Right ventricle myocardium inferior (tissue), 1 donor: Measurements from ENCODE around the gene TCERG1L. TPM values are rescaled to one million over a fixed set of nuclear protein-coding genes. Genes with fewer than 3 reads are reported as not detected.

ENCODE experiments used
- ATAC-seq: fragments of 200-7000 bp; cut with Tn5 transposase; one replicate; pipeline ENCODE4 v1.9.1; 2020; ENCODE audit warnings: mild to moderate bottlenecking, moderate library complexity
- DNase-seq: peaks from one replicate; pipeline ENCODE4 v3.0.0; 2021; ENCODE audit errors: missing footprints
- intact Hi-C: fragments of 100-400 bp; cut with DNase I; formaldehyde crosslinking; loops from one replicate; pipeline ENCODE4 v1.11.0; 2022
- total RNA-seq: library from RNA; stranded (reverse); fragmentation: NEBNext Ultra II Directional; extraction: Animal tissue kit (Norgen Biotek cat#: 25700); gene quantifications from one replicate; pipeline ENCODE4 v1.2.1, GENCODE V29; 2021
- donor health status: DM: no; HTN: yes; CAD: no; lungs with severe emphysema.

The TCERG1L gene
- total RNA-seq, 1 donor from 2014 or later: not detected

DNA sequence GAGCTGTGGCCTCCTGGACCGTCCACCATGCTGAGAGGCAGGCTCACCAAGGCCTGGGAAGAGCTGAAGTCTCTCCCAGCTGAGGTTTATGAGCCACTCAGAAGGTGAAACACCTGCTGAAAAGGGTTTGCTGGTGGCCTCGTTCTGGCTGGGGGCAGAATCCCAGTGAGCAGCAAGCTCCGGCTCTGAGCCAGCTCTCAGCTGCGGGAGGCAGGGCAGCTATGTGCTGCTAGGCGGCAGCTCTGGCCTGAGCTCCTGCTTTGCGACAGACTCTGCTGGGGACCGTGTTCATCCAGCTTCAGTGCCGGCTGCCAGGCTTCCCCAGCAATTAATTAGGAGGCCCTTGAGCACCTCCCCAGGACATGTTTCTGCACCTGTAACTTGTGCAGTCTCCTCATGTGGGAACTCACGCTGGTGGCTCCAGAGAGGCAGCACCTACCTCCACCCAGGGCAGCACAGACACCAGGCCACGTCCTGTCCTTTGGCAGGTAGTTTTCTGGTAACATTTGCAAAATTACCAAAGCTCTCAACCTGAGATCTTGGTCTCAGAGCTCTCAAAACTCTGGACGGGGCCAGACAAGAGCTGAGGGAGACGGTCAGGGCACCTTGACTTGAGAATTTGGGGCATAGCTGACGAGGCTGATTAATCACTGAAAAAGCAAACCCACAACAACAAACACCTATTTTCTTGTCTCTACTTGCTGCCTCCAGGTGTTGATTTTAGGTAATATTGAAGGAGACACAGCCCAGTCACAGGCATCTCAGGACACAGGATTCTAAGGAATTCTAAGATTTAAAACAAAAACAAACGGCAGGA is 185.0 kb downstream of the TCERG1L start:
- ATAC-seq: no peak
- intact Hi-C loops: no loop called here
- DNase-seq: no peak

DNA sequence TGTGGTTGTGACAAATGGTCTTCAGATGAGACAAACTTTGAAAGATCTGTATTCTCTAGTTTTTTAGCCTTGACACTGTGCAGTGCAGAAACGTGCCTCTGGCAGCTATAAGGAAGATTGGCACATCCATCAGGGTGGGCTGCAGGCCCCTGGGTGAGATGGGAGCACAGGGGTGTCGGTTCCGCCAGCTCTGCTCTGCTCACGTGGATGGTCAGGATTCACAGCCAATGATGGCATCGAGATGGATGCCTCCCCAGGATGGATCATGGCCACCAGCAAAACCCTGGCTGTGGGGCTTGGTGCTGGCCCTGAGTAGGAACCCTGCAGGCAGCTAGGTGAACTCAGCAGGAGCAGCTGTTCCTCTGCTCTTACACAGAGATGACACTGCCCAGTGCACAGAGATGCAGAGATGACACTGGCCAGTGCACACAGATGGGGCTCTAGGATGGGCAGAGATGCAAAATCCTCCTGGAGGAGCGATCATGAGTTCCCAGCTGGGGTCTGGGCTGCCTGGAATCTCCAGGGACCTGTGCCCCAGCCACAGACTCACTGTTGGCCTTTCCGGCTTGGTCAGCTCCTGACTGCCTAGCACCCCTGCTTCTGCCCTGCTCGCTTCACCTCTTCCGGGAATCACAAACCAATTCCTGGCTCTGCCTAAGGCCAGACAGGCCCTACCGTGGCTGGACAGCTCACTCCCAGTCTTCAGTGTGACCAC is 185.9 kb downstream of the TCERG1L start:
- intact Hi-C loops: no loop called here
- ATAC-seq (no peak), DNase-seq (no peak)

DNA sequence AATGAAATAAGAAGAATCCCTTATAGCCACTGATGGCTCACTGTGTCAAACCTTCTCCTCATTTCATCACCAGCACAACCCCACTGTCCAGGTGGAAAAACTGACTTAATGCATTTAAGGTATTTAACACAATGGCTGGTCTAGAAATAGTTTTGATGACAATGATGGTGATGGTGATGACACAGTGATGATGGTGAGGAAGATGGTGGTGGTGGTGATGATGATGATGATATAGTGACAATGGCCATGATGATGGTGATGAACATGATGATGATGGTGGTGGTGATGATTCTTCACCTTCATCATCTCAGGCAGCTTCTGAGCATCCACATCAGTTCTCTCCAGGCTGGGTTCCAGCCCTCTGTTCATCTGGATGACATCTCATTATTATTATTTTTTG is 186.6 kb downstream of the TCERG1L start:
- intact Hi-C loops: no loop called here
- no peak for ATAC-seq
- DNase-seq: no peak

DNA sequence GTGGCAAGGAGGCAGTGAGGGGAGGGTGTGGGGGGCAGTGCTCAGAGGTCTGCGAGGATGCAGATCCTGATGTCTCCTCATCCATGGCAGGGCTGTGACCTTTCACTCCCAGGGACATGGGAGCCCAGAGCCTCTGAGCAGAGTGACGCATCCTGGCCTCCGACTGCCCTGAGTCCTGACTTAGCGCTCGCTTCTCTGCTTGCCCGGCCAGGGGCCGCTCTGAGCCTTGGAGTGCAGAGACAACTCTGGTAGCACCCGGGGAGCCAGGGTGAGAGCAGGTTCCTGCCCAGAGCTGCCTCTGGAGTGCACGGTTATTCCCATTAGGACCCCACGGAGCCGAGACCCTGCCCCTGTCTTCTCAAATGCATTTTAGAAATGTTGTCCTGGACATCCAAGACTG is 188.0 kb downstream of the TCERG1L start:
- DNase-seq (no peak), ATAC-seq (no peak)
- intact Hi-C loops: no loop called here

DNA sequence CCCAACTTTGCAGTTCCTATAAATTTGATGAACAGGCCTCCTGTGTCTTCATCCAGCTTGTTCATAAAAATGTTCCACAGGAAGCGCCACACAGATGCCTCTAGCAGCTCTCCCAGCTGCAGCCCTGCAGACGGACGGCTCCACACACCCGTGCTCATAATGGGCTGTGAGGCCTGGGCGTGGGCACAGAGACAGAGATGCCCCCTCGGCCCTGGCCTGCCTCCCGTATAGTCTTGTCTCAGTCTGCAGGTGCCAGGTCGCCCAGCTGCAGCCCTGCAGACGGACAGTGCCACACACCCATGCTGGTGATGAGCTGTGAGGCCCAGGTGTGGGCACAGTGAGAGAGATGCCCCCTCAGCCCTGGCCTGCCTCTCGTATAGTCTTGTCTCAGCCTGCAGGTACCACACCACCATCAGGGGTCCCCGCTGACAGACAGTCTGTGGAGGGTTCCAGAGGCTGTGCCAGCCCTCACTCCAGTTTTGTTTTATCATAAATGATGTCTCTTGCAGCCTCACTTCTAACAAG is 189.9 kb downstream of the TCERG1L start:
- no peak for ATAC-seq
- intact Hi-C loops: no loop called here

DNA sequence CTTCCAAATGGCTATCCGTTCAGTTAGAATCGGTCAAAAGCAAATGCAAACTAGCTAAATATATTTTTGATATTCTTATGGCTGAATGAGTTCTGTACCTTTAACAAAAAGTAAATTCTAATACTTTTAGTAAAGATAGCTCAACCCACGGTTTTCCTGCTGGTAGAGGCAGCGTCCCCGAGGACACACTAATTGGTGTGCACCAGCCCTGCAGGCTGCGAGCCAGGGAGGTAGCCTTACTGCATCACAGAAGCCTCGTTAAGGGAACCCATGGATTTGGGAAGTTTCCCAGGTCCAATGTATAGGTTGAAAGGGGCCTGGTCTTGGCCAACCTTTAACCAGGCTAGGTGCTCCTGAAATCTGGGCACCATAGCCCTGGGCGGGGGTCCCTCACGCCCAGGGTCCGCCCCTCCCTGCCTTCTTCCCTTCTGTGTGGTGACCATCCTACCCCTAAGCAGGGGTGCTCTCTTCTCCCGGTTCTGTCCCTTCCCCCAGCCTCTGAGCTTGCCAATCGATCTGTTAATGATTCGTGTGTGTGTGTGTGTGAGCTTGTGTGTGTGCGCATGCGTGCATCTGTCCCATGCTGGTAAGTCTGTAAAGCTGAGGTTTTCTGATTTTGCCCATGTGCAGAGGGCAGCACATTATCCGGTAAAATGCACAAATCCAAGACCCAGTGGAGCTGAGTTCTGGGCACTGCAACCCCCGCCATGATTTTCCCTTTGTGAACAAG is 191.7 kb downstream of the TCERG1L start:
- intact Hi-C loops: no loop called here
- no peak for ATAC-seq
- no peak for DNase-seq

More for the DNA sequence above, 189.9 kb downstream of the TCERG1L start:
- DNase-seq: no peak

DNA sequence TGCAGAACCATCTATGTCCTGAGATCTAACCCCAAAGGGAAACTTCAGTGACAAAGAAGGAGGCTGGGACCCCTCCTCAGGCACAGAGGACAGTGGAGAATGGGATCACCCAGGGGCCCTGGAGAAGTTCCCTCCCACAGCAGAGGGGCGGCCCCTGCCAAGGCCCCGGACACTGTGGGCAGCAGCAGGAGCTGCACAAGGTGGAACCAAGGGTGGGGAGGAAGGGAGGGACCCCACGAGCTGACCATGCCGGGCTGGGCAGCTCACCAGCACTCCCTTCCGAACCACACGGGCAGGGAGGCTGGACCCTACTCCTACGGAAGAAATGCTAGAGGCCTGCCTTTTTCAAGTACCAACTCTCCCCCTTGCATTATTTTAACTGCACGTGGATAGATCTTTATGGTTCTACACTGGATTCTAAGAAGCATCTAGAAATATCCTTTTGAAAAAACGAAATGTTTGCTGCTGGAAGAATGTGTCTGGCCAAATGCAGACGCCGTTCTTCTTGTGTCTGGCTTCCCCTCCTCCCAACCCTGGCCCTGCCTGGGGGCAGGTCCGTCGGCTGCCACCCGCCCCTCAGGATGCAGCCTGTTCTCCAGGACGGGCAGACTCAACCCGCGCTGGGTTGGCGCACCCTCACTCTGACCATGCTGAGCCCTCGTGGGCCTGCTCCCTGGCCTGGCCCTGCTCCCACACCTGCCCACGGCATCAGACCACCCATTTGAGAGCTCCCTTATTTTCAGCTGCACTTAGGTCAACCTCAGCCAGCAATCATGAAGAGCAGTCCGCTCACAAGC is 193.9 kb downstream of the TCERG1L start:
- DNase-seq (no peak), ATAC-seq (no peak)
- intact Hi-C loops: no loop called here

DNA sequence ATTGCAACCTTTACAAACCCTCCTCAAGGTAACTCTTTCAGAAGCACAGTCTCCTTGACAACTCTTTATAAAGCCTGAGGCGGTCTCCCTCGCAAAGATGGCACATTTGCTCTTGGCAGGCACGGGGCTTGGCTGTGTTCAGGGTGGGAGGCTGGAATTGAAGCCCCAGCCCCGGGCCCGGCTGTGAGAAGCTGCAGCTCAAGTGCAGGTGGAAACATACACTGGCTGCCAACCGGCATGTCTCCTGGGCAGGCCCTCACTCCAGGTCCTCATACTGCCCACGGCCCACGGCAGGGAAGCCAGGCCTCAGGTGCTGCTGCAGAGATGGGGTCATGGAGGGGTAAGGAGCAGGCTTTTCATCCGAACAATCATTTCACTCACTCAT is 194.5 kb downstream of the TCERG1L start:
- DNase-seq (no peak), ATAC-seq (no peak)
- intact Hi-C loops: no loop called here

DNA sequence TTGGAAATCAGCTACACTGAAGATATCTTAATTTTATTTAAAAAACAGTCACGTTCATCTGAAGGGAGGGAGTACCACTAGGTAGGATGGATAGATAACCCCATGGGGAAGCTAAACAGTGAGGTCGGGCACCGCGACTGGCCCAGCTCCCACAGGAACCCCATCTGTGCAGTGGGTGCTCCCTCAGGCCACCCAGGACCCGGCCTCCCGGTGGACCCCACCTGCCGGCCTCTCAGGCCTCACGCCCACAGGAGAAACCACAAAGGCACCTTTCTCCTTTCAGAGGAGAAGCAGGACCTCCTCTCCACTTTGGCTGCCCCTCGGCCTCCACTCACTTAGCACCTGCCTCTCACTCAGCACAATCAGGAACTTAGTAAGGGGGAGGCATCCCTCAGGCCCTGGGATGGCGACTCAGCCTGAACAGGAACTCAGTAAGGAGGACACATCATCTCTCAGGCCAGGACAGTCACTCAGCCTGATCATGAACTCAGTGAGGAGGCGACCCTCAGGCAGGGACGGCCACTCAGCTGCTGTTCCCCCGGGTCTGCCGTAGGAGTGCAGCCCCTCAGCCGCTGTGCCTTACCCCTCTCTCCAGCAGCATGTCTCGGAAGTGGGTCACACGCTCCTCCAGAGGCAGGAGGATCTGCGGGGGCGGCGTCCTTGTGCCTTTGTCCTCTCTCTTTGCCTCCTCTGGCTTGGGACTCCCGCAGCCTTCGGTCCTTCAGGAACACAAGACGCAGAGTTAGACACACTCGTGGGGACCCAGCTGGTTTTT is 195.1 kb downstream of the TCERG1L start:
- intact Hi-C loops: no loop called here
- ATAC-seq (no peak), DNase-seq (no peak)

DNA sequence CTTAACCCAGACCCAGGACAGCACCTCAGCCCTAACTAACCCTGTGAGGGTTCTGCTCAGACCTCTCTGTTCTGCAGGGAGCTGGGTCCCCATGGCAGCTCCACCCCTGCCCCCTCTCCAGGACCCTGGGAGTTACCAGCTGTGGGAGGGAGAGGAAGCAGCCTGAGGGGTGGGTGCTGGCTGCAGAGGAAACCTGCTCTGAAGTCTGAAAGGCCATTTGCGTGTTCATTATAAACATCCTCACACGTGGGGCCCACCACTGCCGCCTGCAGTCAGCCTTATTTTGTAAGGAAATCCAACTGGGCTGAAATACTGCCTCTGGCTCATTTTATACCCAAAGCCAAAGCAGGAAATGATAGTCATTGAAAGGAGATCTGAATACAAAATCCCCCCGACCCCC is 195.7 kb downstream of the TCERG1L start:
- intact Hi-C loops: no loop called here
- ATAC-seq: no peak

DNA sequence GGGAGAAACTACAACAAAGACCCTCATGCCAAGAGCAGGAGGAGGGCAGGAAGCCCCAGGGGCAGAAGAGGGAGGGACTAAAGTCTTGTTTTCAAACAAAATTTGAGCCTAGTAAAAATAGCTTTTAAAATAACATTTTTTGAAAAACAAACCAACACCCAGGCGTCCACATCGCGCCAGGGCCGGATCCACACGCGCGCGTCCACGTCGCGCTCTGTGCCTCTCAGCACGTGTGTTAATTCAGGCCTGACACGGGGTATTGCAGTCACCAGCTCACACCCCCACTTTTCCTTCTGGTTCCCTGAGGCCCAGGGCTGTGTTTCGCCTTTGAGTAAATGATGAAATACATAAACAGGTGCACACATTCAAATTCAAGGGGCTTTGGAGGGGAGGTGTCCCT is 196.2 kb downstream of the TCERG1L start:
- intact Hi-C loops: no loop called here
- no peak for DNase-seq
- ATAC-seq: no peak

More for the DNA sequence above, 195.7 kb downstream of the TCERG1L start:
- no peak for DNase-seq

DNA sequence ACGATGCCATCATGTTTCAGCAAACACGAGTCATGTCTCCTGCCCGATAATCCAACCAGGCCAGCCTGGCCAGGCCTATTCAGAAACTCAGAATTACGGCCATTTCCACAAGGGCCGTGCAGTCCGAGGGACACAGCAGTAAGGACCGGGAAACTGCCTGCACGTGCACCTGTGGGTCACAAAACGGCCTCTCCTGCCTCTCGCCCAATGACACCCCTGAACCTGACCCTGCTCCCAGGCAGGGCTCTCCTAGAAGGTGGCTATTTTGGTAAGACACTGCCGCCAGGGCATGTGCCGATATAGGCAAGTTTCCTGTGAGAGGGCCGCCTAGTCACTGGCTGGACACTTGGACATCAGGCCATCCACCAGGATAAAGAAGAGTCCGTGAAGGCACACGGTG is 196.7 kb downstream of the TCERG1L start:
- intact Hi-C loops: no loop called here
- ATAC-seq (no peak), DNase-seq (no peak)

DNA sequence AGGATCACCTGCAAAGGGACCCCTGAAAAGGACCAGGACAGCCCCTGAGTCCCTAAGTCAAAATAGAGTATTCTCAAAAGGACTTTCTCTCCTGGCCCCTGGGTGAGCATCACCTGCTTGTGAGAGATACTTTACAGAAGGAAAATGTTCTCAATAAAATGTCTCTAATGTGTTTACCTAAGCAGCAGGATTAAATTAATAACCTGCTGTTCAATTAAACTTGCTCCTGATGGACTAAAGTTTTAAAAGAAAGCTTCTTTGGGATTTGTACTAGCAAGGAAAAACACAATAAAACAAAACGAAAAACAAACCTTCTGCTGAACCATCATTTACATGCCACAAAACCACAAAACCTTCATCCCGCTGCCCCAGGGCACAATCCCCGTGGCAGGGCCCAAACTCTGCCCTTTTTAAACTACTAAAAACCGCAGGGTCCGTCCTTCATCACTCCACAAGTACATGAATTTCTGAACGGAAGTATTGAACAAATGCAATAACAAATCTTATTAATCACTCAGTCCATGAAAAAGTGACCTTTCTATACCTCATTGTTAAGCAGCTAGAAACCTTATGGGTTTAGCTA is 197.7 kb downstream of the TCERG1L start:
- ATAC-seq (no peak), DNase-seq (no peak)
- intact Hi-C loops: no loop called here

DNA sequence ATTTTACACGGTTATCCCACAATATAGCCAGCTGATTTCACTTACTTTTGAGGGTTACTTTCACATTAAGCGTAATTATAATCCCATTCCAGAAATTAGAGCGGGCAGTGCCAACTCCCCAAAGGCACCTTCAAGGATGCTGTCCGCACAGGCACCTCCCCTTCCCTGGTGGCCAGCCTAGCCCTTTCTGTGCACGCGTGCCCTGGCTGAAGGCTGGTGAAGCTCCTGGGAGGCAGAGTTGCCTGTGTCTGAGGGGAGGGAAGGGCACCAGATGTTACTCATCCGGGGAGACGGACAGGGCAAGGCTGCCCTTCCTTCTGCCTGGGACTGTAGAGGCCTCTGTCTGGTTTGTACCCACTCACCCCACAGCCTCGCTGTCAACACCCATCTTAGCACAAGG is 198.4 kb downstream of the TCERG1L start:
- intact Hi-C loops: no loop called here
- no peak for DNase-seq
- no peak for ATAC-seq

DNA sequence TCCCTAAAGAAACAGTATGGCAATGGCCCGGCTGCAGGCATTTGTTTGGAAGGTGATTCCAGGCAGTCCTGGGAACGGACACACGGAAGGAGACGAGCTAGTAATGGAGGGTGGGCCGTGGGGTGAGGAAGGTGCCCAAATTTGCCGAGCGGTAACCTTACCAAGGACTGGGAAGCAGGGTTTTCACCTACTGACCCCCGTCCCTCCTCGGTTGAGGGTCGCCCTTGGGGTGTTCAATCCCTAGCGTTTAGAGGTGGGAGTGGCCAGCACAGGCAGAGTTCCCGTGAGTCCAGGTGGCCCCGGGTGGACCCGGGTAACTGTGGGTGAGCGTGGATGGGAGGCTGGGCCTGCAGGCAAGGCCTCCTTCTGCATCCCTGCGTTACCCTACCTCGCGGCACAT is 198.8 kb downstream of the TCERG1L start:
- DNase-seq (no peak), ATAC-seq (no peak)
- intact Hi-C loops: no loop called here

DNA sequence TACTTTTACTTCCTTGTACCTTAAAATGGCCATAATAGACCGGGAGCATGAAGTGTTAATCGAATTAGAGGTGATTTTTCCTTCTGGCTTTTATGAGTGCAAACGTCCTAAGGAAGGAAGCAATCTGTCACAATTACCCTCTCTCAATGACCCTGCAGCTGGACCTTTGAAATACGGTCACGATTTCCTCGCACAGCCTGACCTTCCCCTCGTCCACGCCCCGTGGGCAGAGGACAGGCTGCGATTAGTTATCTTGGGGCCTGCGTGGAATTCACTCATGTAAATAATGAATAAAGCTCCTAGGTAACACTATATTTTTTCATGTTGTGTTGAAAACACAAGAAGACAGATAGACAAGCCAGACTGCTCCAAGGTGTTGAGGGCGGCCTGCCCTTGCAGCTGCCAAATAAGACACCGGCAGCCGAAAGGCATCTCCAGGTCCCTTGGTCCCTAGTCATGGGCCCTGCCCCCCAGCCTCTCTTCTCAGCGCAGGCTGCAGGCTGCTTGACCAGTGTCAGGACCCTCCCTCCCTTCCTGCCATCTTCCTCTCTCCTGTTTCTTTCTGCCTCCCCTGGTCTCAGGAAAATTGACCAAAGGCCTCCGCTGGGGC is 199.9 kb downstream of the TCERG1L start:
- no peak for DNase-seq
- intact Hi-C loops: no loop called here
- no peak for ATAC-seq

DNA sequence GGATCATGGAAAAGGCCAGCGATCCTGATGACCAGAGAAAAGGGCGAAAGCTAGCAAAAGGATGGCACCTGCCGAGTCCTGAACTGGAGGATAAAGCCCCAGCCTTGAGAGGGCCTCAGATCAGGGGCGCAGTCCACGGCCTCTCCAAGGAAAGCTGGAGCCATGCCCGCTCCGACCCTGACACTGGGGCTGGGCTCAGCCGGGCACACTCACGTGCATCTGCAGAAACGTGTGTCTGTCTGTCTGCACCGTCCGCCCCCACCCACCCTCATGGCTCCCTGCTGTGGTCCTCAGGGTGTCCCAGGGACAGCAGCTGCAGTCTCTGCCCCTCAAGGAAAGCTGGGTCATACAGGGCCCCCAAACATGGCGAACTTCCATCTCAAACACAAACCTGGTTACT is 200.5 kb downstream of the TCERG1L start:
- ATAC-seq (no peak), DNase-seq (no peak)
- intact Hi-C loops: no loop called here
